HG03354 (cell line): ENCODE results near the gene GUCY2D.

Source experiments
- ATAC-seq: cut with Tn5 transposase; IDR thresholded peaks from one replicate; pipeline ENCODE4 v1.9.1; 2021; ENCODE audit warnings: mild to moderate bottlenecking; ENCODE audit not compliant: unreplicated experiment, poor library complexity, severe bottlenecking

GUCY2D gene

GRCh38 chr17:7989781-7990655 is 12.4 kb upstream of the GUCY2D start:
- peak; percentile 84 for ATAC-seq

DNA sequence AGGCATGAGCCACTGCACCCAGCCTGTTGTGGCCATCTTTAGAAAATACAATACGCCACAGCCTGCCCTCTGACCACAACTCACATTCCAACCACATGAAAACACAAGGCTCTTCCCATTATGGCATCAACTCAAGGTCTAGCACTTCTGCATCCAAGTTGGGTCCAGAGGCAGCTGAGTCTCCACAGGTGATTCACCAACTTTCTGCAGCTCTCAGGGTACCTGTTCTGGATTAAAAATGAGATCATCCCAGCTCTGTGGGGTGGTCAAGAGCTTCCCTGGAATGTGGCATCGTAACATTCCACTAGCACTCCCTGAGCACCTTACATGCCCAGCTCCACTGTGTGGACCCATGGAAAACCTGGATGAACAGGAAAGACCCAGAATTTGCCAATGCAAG is 9.9 kb upstream of the GUCY2D start:
- no peak for ATAC-seq

GRCh38 chr17:7992924-7993323 is 9.5 kb upstream of the GUCY2D start:
- ATAC-seq = no peak

GRCh38 chr17:7993972-7994589 is 8.3 kb upstream of the GUCY2D start:
- ATAC-seq = no peak

DNA sequence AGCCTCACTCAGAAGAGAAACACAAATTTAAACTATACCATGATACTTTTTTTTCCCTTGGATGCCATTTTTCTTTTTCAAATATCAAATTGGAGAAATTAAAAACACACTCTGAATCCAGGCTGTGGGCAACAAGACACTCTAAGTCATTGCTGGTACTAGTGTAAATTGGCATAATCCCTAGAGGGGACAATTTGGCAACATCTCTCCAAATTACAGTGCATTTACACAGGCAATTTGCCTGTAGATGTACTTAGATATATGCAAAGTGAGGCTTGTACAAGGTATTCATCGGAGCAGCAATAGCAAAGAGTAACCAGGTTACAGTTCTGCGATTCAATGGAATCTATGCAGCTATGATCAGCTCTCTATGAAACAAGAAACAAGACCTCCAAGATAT is 6.7 kb upstream of the GUCY2D start:
- ATAC-seq = no peak

DNA sequence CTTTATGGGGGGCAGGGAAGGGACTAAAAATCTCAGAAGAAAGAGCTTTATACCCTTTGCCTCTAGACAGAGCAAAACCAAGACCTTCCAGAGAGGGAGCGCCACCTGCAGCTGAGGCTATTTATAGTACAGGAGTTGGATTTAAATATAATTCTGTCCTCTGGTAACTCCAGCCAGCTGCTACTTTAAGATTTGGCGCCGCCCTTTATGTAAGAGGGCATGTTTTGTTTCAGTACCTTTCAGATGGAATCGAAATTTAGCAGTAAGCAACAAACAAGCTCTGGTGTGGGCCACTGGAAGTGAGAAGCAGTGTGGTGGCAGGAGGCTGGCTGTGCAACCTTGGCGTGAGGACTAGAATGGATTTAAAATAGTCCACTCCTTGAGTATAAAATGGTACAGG is 5.2 kb upstream of the GUCY2D start:
- no peak for ATAC-seq

DNA sequence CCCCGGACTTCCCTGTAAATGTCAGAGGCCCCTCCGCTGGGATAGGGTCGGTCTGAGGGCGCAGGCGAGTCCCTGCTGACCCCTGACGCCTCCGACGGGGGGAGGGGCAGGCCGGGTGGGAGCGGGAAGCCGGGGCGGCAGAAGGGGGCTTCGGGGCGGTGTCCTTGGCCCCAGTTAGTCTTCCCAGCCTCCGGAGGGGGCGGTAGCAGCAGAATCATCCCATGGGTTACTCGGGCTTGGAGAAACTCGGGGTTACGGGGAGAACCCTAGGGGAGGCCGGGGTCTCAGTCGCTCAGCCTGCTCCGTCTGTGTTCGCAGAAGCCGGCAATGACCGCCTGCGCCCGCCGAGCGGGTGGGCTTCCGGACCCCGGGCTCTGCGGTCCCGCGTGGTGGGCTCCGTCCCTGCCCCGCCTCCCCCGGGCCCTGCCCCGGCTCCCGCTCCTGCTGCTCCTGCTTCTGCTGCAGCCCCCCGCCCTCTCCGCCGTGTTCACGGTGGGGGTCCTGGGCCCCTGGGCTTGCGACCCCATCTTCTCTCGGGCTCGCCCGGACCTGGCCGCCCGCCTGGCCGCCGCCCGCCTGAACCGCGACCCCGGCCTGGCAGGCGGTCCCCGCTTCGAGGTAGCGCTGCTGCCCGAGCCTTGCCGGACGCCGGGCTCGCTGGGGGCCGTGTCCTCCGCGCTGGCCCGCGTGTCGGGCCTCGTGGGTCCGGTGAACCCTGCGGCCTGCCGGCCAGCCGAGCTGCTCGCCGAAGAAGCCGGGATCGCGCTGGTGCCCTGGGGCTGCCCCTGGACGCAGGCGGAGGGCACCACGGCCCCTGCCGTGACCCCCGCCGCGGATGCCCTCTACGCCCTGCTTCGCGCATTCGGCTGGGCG is 542 bp downstream of the GUCY2D start:
- no peak for ATAC-seq

DNA sequence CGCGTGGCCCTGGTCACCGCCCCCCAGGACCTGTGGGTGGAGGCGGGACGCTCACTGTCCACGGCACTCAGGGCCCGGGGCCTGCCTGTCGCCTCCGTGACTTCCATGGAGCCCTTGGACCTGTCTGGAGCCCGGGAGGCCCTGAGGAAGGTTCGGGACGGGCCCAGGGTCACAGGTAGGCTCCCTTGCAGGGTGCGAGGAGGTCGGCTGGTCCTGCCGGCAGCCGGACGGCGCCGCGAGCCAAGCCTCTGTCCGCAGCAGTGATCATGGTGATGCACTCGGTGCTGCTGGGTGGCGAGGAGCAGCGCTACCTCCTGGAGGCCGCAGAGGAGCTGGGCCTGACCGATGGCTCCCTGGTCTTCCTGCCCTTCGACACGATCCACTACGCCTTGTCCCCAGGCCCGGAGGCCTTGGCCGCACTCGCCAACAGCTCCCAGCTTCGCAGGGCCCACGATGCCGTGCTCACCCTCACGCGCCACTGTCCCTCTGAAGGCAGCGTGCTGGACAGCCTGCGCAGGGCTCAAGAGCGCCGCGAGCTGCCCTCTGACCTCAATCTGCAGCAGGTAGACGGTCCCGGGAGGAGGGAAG is 1.3 kb downstream of the GUCY2D start:
- no peak for ATAC-seq

DNA sequence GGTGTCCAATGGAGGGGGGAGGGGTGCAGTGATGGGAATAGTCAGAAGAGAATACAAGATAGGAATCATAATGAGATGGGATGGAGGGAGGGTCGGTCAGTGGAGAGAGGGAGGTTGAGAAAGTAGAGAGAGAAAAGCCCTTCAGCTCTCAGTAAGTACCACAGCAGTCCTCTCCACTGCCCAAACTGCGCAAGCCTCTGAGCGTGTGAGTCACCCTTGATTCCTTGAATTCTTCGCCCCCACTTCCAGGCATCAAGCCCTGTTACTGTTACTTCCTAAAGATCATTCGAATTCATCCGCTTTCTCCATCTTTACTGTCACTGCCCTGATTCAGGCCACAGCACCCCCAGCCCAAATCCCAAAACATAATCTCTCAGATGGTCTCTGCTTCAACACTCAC is 2.5 kb downstream of the GUCY2D start:
- ATAC-seq = no peak

GRCh38 chr17:8005357-8005756 is 2.9 kb downstream of the GUCY2D start:
- no peak for ATAC-seq

DNA sequence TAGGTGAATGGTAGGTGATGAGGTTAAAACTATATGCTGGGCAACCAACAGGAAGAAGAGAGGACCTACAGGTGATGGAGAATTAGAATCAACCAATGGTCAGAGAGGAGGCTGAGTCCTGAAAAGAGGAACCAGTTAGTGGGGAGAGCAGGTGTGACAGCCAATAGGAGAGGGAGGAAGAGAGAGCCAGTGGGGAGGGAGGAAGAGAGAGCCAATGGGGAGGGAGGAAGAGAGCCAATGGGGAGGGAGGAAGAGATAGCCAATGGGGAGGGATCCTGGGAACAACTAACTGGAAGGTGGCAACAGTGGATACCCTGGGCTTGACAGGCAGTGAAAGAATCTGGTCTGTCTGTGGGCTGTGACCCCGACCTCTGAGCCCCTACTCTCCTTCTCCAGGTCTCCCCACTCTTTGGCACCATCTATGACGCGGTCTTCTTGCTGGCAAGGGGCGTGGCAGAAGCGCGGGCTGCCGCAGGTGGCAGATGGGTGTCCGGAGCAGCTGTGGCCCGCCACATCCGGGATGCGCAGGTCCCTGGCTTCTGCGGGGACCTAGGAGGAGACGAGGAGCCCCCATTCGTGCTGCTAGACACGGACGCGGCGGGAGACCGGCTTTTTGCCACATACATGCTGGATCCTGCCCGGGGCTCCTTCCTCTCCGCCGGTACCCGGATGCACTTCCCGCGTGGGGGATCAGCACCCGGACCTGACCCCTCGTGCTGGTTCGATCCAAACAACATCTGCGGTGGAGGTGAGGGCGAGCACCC is 3.7 kb downstream of the GUCY2D start:
- ATAC-seq = no peak

DNA sequence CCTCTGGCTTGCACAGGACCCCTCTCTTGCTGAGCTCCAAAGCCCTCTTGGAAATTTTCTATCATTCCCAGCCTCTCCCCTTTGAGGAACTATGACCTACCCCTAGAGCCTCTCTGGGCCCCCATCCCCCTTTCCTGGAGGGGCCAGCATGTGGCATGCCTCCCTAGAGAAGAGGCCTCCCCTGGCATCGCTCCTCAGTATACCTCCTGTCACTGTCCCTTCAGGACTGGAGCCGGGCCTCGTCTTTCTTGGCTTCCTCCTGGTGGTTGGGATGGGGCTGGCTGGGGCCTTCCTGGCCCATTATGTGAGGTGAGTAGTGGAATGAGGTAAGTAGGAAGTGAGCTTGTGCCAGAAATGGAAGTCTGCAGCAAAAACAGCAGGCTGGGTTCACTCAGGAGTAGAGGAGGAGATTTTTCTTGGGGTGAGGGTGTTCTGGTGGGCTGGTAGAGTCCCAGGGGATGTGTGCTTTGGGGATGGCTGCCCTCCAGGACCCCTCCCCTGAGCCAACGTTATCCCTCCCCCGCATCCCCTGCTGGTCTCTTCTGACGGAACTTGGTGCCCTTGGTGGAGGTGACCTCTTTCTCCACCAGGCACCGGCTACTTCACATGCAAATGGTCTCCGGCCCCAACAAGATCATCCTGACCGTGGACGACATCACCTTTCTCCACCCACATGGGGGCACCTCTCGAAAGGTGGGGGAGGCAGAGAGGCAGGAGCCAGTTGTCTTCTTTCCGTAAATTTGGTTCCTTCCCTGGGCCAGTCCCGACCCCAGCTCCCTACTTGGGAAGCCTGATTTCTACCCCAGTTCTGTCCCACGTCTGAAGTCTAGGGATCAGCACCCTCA is 4.6 kb downstream of the GUCY2D start:
- ATAC-seq = no peak

- no peak for ATAC-seq
These were observed 5.4 kb downstream of the GUCY2D start for GRCh38 chr17:8007836-8008235.

DNA sequence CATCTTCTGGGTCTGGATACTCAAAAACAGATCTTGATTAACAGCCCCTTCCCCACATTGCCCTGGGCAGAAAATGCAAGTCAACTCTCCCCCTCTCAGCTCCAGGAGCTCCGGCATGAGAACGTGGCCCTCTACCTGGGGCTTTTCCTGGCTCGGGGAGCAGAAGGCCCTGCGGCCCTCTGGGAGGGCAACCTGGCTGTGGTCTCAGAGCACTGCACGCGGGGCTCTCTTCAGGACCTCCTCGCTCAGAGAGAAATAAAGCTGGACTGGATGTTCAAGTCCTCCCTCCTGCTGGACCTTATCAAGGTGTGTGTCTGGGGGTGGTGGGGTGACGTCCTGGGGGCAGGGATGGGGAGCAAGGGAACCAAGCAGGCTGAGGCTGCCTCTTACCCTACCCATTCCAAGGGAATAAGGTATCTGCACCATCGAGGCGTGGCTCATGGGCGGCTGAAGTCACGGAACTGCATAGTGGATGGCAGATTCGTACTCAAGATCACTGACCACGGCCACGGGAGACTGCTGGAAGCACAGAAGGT is 9.7 kb downstream of the GUCY2D start:
- no peak for ATAC-seq

- ATAC-seq = no peak
These were observed 10.7 kb downstream of the GUCY2D start for GRCh38 chr17:8012996-8013640.

GRCh38 chr17:8013731-8014557 is 11.5 kb downstream of the GUCY2D start:
- ATAC-seq = no peak

DNA sequence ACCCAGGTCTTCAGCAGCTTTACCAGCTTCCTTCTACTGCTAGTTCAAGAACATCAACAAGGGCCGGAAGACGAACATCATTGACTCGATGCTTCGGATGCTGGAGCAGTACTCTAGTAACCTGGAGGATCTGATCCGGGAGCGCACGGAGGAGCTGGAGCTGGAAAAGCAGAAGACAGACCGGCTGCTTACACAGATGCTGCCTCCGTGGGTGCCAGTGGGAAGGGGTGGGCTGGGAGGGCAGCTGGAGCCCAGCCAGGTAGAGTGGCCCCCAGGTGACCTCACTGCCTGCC is 12.1 kb downstream of the GUCY2D start:
- no peak for ATAC-seq
